Measurements from ENCODE around the gene ANAPC2. TPM values are rescaled to one million over a fixed set of nuclear protein-coding genes. Genes with fewer than 3 reads are reported as not detected.

Gene ANAPC2
- total RNA-seq, 2 donors from 2014 or later, result 31.2 to 32.5 TPM

DNA sequence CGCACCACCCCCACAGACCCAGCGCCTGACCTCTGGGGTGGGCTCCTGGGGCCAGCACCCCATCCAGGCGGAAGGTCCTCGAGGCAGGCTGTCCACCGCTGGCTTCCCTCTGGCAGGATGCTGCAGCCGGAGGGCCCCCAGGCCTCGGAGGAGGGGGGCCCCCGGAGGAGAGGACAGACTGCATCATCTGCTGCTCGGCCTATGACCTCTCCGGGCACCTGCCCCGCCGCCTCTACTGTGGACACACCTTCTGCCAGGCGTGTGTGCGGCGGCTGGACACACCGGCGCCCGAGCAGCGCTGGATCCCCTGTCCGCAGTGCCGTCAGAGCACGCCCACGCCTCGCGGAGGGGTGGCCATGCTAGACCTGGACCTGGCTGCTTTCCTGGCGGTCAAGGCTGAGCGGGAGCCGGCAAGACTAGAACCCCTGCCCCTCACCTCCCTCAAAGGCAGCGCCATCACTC lies 40.2 kb upstream of the ANAPC2 start:
- intact Hi-C loops (cut with DNase I), result loop anchor here in 1 of 2 donors (5.0 kb wide), 1 partner anchor 106 kb away; no protein-coding TSS in a partner anchor
- DNase-seq (no peak), ATAC-seq (no peak)

- DNase-seq (no peak), ATAC-seq (no peak)
- intact Hi-C loops (cut with DNase I), result loop anchor here in 1 of 2 donors (5.0 kb wide), 1 partner anchor 106 kb away; no protein-coding TSS in a partner anchor
Measured at GRCh38 chr9:137227853-137228505, 39.6 kb upstream of the ANAPC2 start.

DNA sequence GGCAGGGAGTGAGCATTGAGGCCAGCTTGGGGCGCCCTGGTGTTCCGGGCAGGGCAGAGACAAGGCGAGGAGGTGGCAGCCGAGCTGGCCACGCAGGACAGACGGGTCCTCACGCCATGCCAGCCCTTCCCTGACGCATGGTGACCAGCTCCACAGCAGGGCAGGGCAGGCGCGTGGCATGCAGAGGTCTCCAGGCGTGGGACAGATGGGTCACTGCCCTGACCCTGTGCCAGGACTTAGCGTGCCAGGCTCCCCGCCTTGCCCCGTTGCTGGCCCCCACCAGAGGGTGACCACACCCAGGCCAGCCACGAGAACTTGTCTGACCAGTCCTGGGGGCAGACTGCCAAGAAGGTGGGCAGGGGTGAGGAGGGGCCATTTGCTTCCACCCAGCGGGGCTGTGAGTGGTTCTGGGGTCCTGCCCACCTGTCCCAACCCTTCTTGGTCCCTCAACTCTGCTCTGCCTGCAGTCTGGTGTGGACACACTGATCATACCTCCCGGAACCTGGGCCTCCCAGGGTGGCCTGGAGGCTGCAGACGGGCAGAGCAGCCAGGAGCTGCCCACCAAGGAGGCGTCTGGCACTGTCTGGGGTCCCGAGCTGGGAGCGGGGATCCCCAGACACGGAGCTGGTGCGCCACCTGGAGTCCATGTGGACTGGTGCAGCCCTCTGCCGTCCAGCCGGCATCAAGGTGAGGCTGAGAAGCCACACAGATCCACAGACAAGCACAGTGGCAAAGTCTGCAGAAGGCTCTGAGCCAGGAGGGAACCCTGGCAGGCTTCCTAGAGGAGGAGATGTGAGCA lies 38.9 kb upstream of the ANAPC2 start, which contains the start of gene RNF224:
RNF224 (plus strand) TSS at position 449 of the 799 bp plus-strand sequence. CDS start 834 bp downstream, outside the sequence.
- intact Hi-C loops (cut with DNase I), result loop anchor here in 1 of 2 donors (5.0 kb wide), 1 partner anchor 105 kb away; no protein-coding TSS in a partner anchor
- peak; percentile 14 to 44 for ATAC-seq
- peak; percentile 81 for DNase-seq

DNA sequence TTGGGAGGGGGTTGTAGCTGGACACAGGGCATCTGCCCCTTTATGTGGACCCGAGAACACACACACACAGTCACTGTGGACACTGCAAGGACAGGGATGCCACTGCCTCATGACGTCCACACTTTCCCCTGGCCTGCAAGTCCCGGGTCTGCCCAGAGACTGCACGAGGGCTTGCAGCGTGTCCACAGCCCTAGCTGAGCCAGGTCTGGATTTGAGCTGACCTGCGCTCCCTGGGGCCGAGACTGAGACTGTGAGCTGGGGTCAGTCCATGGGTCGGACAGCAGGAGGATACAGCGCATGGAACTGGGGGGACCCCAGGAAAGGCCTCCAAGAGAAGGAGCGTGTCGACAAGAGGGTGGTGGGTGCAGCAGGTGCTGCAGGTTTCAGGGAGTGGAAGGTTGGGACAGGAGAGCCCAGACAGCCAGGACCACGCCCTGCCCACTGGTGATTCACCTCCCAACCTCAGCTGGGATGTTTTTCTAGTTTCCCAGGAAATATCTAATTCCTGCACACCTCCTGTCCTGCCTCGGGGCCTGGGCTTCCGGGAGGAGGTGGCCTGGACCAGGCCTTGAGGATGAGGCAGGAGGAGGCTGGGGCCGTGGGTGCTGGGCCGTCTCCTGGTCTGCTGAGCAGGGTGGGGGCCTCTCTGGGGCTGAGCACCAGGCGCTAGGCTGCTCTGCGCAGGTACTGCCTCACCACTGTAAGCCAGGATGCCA lies 38.1 kb upstream of the ANAPC2 start:
- no peak for ATAC-seq
- intact Hi-C loops (cut with DNase I), result loop anchor here in 1 of 2 donors (5.0 kb wide), 1 partner anchor 104 kb away; no protein-coding TSS in a partner anchor
- no peak for DNase-seq

DNA sequence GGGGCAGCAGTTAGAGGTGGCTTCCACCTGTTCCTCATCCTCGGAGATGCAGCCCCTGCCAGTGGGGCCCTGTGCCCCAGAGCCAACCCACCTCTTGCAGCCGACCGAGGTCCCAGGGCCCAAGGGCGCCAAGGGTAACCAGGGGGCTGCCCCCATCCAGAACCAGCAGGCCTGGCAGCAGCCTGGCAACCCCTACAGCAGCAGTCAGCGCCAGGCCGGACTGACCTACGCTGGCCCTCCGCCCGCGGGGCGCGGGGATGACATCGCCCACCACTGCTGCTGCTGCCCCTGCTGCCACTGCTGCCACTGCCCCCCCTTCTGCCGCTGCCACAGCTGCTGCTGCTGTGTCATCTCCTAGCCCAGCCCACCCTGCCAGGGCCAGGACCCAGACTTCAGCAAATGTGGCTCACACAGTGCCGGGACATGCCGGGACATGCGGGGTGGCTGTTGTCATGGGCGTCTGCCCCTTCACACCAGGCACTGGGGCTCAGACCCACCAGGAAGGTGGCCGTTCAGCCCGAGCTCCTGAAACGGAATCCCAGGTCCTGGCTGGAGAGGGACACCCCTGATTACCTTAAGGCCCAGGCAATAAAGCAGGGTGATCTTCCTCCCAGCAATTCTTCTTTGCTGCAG lies 37.5 kb upstream of the ANAPC2 start:
- ATAC-seq, result no peak
- intact Hi-C loops (cut with DNase I), result loop anchor here in 1 of 2 donors (5.0 kb wide), 1 partner anchor 104 kb away; no protein-coding TSS in a partner anchor
- DNase-seq, result no peak

DNA sequence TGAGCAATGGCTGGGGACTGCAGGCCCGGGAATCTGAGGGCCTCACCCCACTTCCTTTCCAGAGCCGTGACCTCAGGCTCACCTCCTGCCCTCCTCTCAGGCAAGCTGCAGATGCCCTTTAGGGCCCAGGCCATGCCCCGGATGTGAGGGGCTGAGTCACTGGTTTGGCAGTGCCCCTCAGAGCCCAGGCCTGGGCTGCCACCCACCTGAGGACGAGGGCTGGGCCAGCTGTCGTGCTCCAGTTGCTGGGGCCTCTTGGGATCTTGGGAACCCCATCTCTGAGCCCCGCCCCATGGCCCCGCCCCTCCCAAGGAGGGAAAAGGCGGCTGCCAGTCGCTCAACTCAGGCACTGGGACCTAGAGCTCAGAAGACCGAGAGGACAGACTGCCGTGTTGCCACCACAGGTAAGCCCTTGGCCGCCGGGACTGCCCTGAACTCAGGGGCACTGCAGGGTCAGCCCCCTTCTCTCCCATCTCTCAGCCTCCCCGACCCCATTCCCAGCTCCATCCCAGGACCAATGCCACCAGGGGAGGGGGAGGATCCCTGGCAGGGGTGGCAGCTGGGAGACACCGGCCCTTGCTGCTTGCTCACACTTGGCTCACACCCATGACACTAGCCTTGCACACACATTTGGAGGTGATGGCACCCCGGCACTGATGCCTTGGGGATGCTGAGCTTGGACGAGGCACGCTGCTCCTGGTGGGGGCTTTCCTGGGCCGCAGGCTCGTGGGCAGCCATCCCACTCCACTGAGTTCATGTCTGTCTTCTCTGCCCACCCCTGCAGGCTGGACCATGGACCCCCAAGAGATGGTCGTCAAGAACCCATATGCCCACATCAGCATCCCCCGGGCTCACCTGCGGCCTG lies 36.7 kb upstream of the ANAPC2 start, which contains the start of gene CYSRT1:
CYSRT1 (plus strand) TSS at position 345 of the 865 bp plus-strand sequence; CDS start at position 793, 448 bp downstream.
- no peak for ATAC-seq
- intact Hi-C loops (cut with DNase I), result loop anchor here in 1 of 2 donors (5.0 kb wide), 1 partner anchor 103 kb away; no protein-coding TSS in a partner anchor
- no peak for DNase-seq

GRCh38 chr9:137223078-137223970 lies 35.0 kb upstream of the ANAPC2 start:
- peak; percentile 99 for DNase-seq
- peak; percentile 93 to 95 for ATAC-seq
- intact Hi-C loops (cut with DNase I), result no loop called here

- ATAC-seq (peak; percentile 4 to 12), DNase-seq (no peak)
- intact Hi-C loops (cut with DNase I), result no loop called here
Measured at GRCh38 chr9:137222190-137223077, 34.1 kb upstream of the ANAPC2 start, which contains the start of gene RNF208. RNF208 (minus strand) TSS chr9:137222240; CDS start chr9:137221212, 1,028 bp downstream.

GRCh38 chr9:137221506-137222111 lies 33.2 kb upstream of the ANAPC2 start:
- DNase-seq, result no peak
- intact Hi-C loops (cut with DNase I), result no loop called here
- ATAC-seq, result no peak

- DNase-seq (no peak), ATAC-seq (no peak)
- intact Hi-C loops (cut with DNase I), result no loop called here
Measured at GRCh38 chr9:137221095-137221505, 32.7 kb upstream of the ANAPC2 start.

DNA sequence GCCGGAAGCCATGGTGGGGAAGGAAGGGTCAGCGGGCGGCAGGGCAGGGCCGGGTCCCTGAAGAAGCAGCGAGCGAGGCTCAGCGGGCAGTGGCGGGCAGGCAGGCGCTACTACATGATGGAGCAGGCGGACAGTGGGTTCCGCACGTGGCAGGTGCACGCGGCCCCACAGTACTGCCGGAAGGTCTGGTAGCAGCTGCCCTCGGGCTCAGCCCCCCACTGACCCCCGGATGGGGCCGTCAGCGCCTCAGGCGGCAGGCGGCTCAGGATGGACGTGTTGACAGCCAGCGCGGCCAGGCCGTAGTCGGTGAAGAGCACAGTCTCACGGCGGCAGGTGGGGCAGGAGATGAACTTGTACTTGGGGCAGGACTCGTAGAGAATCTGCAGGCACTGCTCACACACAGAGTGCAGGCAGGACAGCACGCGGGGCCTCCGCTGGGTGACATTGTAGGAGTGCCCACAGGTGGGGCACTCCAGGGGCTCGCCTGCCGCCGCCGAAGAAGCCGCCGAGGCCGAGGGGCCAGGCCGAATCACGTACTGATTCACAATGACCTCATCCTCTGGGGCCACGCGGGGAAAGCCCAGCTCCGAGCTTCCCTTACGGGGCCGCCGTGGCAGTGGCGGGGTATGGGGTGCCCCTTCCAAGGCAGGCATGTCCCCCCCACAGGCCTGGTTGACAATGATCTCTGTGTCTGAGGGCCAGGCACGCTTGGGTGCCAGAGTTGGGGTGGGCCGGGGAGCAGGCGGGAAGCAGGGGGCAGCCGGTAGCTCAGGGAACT lies 32.1 kb upstream of the ANAPC2 start:
- intact Hi-C loops (cut with DNase I), result no loop called here

DNA sequence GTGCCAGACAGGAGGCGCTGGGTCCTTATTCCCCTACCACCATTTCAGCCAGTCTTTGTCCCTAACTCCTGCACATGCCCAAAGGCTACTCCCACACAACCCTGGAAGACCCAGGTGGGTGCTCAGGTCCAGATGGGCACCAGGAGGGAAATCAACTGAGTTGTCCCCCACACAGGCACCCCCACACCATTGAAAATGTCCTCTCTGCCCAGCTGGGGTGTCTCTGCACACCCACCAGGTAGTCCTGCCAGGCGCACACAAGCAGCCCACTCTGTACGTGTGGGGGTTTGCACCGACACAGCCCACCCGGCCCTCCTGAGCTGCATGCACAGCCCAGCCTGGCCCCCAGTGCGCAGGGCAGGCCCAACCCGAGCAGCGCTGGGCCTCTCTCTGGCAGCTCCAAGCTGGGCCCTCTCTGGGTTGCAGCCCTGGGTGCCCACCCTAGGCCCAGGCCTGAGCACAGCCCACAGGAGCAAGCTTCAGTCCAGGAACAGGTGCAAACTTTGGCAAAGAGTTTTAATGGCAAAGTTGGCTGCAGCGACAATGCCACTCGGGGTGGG lies 31.5 kb upstream of the ANAPC2 start:
- intact Hi-C loops (cut with DNase I), result no loop called here
- no peak for DNase-seq

More for the DNA sequence above, 32.1 kb upstream of the ANAPC2 start:
- DNase-seq (no peak), ATAC-seq (no peak)

DNA sequence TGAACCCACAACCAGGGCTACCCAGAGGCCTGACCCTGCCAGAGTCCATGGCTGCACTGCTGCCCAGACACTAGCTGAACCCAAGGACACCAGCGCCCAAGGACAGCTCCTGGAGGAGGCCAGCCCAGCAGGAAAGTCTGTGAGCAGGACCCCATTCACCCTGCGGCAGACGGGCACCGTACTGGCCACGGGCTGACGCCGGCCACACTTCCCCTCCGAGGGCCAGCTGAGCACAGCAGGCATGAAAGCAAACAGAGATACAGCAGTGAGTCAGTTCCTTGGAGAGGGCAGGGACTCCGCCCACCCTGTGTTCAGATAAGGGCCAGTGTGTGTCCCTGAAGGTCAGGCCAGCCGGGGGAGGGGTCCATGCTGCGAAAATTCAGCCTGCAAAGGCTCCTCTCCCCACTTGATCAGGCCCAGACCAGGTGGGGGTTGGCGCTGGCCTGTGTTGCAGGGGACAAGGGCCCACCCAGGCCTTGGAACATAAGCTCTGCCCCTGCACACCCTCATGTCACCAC lies 30.5 kb upstream of the ANAPC2 start:
- intact Hi-C loops (cut with DNase I), result no loop called here
- no peak for DNase-seq
- ATAC-seq, result peak in 1 of 2 donors; percentile 5

More for the DNA sequence above, 31.5 kb upstream of the ANAPC2 start:
- no peak for ATAC-seq

DNA sequence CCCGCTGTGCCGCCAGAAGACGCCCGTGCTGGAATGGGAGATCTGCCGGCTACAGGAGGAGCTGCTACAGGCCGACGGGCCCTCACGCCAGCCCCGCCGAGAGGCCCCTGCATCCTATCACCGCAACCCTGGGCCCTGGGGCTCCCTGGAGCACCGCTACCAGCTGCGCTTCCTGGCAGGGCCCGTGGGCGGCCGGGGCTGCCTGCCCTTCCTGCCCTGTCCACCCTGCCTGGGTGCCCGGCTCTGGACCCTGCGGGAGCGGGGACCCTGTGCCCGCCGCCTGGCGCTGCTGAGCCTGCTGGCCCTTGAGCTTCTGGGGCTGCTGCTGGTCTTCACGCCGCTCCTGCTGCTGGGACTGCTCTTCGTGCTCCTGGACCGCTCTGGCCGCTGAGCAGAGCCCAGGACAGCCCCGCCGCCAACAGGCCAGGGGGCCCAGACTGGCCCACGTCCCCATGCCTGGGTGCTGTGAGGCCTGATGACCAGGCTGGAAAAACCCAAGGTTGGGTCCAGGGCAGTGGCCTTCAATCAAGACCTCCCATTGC lies 29.9 kb upstream of the ANAPC2 start:
- no peak for DNase-seq
- ATAC-seq, result no peak
- intact Hi-C loops (cut with DNase I), result no loop called here

Measured in left cardiac atrium (tissue), 4 donors.